ENCODE measurements around the gene LRRC43.
A peak's percentile ranks its signal among the peaks of the same experiment; 100 is the strongest.

Gene LRRC43

GRCh38 chr12:122203301-122204166 is 20.6 kb downstream of the LRRC43 start, which contains the start of gene B3GNT4:
B3GNT4 (plus strand) TSS chr12:122203709; CDS start chr12:122204619, 910 bp downstream.
- peak within 1 kb of the TSS; percentile 66 for H3K27ac ChIP-seq

DNA sequence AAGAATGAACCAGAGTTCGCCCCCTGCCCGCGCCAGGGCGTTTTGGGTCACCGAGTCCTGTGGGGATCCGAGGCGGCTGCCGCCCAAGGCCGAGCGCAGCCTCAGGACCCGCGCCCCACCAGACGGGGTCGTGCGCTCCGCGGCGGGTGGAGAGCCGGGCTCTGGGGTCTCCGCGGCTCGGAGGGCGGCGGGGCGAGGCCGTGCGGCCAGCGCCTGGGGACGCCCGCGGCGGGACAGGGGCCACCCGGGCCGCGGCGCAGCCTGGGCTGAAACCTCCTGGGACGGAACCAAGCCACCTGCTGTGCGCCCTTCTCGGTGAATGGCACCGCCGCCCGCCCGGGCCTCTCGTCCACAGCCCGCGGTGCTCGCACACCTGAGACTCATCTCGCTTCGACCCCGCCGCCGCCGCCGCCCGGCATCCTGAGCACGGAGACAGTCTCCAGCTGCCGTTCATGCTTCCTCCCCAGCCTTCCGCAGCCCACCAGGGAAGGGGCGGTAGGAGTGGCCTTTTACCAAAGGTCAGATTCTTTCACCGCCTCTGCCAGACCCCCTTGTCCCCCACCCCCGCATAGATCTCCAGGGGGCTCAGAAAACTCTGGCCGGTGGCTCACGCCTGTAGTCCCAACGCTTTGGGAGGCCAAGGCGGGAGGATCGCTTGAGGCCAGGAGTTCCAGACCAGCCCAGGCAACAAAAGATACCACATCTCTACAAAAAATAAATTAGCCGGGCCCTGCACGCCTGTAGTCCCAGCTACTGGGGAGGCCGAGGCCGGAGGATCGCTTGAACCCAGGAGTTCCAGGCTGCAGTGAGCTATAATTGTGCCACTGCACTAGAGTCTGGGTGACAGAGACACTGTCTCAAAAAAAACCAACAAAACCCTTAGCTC is 21.5 kb downstream of the LRRC43 start:
- TF ChIP-seq ZFX (IDR thresholded peaks at IDR 0.05) (no peak), CTCF (conservative IDR thresholded peaks at IDR 0.05) (no peak)
- H3K27ac ChIP-seq, result peak overlapping the region; percentile 66

More at GRCh38 chr12:122203301-122204166, 20.6 kb downstream of the LRRC43 start, which contains the start of gene B3GNT4:
- TF ChIP-seq ZFX (IDR thresholded peaks at IDR 0.05) (0 out of 2 replicates have a peak, but pooled peaks have one; percentile 27), CTCF (conservative IDR thresholded peaks at IDR 0.05) (no peak)

- TF ChIP-seq ZFX (IDR thresholded peaks at IDR 0.05), result no peak
- TF ChIP-seq CTCF (conservative IDR thresholded peaks at IDR 0.05), result no peak
- no peak overlapping the region for H3K27ac ChIP-seq
These were observed 22.4 kb downstream of the LRRC43 start for GRCh38 chr12:122205053-122205925.

GRCh38 chr12:122206111-122206881 is 23.4 kb downstream of the LRRC43 start:
- H3K27ac ChIP-seq, result no peak overlapping the region
- TF ChIP-seq CTCF (conservative IDR thresholded peaks at IDR 0.05) (no peak), ZFX (IDR thresholded peaks at IDR 0.05) (no peak)

GRCh38 chr12:122206976-122207375 is 24.1 kb downstream of the LRRC43 start:
- TF ChIP-seq CTCF (conservative IDR thresholded peaks at IDR 0.05) (no peak), ZFX (IDR thresholded peaks at IDR 0.05) (no peak)
- no peak overlapping the region for H3K27ac ChIP-seq

DNA sequence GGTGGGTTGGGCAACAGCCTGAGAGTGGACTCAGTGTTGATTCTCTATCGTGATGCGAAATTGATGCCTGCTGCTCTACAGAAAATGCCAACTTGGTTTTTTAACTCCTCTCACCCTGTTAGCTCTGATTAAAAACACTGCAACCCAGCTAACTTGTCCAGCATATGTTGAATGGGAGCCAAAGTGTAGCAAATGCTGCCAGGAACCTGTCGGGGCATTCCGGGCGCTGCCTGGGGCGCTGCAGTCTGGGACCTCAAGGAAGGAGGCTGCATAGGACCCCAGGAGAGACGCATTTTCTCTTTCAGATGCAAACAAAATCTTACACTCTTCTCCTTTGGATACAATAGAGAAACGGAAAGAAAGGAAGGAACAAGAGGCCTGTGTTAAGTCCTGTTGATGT is 24.5 kb downstream of the LRRC43 start:
- H3K27ac ChIP-seq, result no peak overlapping the region
- TF ChIP-seq CTCF (conservative IDR thresholded peaks at IDR 0.05) (no peak), ZFX (IDR thresholded peaks at IDR 0.05) (no peak)
